K562 (cell line): ENCODE measurements around the gene TPM4. TPM values are rescaled to one million over a fixed set of nuclear protein-coding genes. Genes with fewer than 3 reads are reported as not detected.

Experiments
- ARID2 ChIP-seq: fragments of 450-650 bp; IDR thresholded peaks from 2 replicates; pipeline ENCODE4 v1.6.1; 2017; ENCODE audit warnings: antibody characterized with exemption, mild to moderate bottlenecking
- BCOR ChIP-seq: fragments of 450-650 bp; IDR thresholded peaks from 2 replicates; pipeline ENCODE4 v1.6.1; 2016
- CBFB ChIP-seq: sonication (generic); formaldehyde crosslinking; IDR thresholded peaks from 2 replicates; pipeline ENCODE4 v1.4.0; 2020; ENCODE audit warnings: mild to moderate bottlenecking, missing genetic modification reagents
- CHD1 ChIP-seq: fragments of 200-600 bp; sonication (generic); IDR thresholded peaks from one replicate; pipeline ENCODE4 v1.6.1; 2012; ENCODE audit warnings: mild to moderate bottlenecking, moderate library complexity, low read length, inconsistent platforms
- GABPB2 ChIP-seq: fragments of 250-450 bp; sonication (Bioruptor Pico); conservative IDR thresholded peaks from 2 replicates; pipeline ENCODE4 v1.5.1; 2021; ENCODE audit warnings: mild to moderate bottlenecking
- GATAD2A ChIP-seq: fragments of 450-650 bp; IDR thresholded peaks from 2 replicates; pipeline ENCODE4 v1.6.1; 2017
- HCFC1 ChIP-seq: IDR thresholded peaks from 2 replicates; pipeline ENCODE4 v1.6.1; 2012; ENCODE audit warnings: low read depth, low read length, improper control_type of control experiment
- HNRNPLL ChIP-seq: fragments of 200-400 bp; formaldehyde crosslinking; IDR thresholded peaks from 2 replicates; pipeline ENCODE4 v1.6.1; 2017; ENCODE audit warnings: low read length, low read depth, mild to moderate bottlenecking; ENCODE audit not compliant: poor library complexity, severe bottlenecking
- ILF3 ChIP-seq: fragments of 450-650 bp; IDR thresholded peaks from 2 replicates; pipeline ENCODE4 v1.6.1; 2018; ENCODE audit warnings: antibody characterized with exemption, mild to moderate bottlenecking, moderate library complexity, borderline replicate concordance
- ILK ChIP-seq: fragments of 450-650 bp; IDR thresholded peaks from 2 replicates; pipeline ENCODE4 v1.6.1; 2016; ENCODE audit warnings: missing genetic modification characterization, low read depth, mild to moderate bottlenecking, missing compliant biosample characterization, moderate library complexity, borderline replicate concordance
- MECOM ChIP-seq: fragments of 250-450 bp; sonication (Bioruptor Pico); IDR thresholded peaks from 2 replicates; pipeline ENCODE4 v1.8.0; 2022; ENCODE audit warnings: inconsistent platforms
- NFXL1 ChIP-seq: fragments of 450-650 bp; formaldehyde crosslinking; IDR thresholded peaks from 2 replicates; pipeline ENCODE4 v1.4.0; 2021; ENCODE audit warnings: mild to moderate bottlenecking
- NR3C1 ChIP-seq: sonication (generic); formaldehyde crosslinking; IDR thresholded peaks from 2 replicates; pipeline ENCODE4 v1.8.1; 2022; ENCODE audit warnings: missing genetic modification reagents
- PHF20 ChIP-seq: fragments of 450-650 bp; IDR thresholded peaks from 2 replicates; pipeline ENCODE4 v1.6.1; 2018; ENCODE audit not compliant: partially characterized antibody
- PKNOX1 ChIP-seq: fragments of 450-650 bp; IDR thresholded peaks from 2 replicates; pipeline ENCODE4 v1.6.1; 2016
- PML ChIP-seq: IDR thresholded peaks from 2 replicates; pipeline ENCODE4 v1.6.1; 2012; ENCODE audit warnings: low read length, inconsistent platforms
- PTBP1 ChIP-seq: fragments of 200-400 bp; formaldehyde crosslinking; IDR thresholded peaks from 2 replicates; pipeline ENCODE4 v1.6.1; 2017; ENCODE audit warnings: low read depth, low read length
- SIRT6 ChIP-seq: IDR thresholded peaks from one replicate; pipeline ENCODE4 v1.6.1; 2012; ENCODE audit warnings: low read depth, mild to moderate bottlenecking, control low read depth, inconsistent platforms, low read length, moderate library complexity
- SMC3 ChIP-seq: conservative IDR thresholded peaks from 2 replicates; pipeline ENCODE4 v1.6.1; 2011; ENCODE audit warnings: low read depth, low read length, improper control_type of control experiment; ENCODE audit not compliant: insufficient read depth
- SP2 ChIP-seq: IDR thresholded peaks from 2 replicates; pipeline ENCODE4 v1.6.1; 2011; ENCODE audit warnings: mild to moderate bottlenecking, low read depth, low read length, moderate library complexity; ENCODE audit not compliant: poor library complexity, severe bottlenecking; ENCODE audit errors: extremely low read depth
- STAT5A ChIP-seq: IDR thresholded peaks from 2 replicates; pipeline ENCODE4 v1.6.1; 2012; ENCODE audit warnings: low read length, inconsistent platforms, borderline replicate concordance
- TCF7 ChIP-seq: sonication (generic); IDR thresholded peaks from 2 replicates; pipeline ENCODE4 v1.6.1; 2016; ENCODE audit warnings: antibody characterized with exemption, borderline replicate concordance
- TEAD1 ChIP-seq, 2 experiments: fragments of 450-650 bp in 1 of 2; sonication (generic) in 1 of 2; formaldehyde crosslinking; IDR thresholded peaks; 2 replicates each; pipeline versions ENCODE4 v1.4.0 to v1.8.0; 2020 to 2022; ENCODE audit warnings: mild to moderate bottlenecking in 2 of 2, missing genetic modification reagents in 1 of 2
- XRCC3 ChIP-seq: fragments of 450-650 bp; IDR thresholded peaks from 2 replicates; pipeline ENCODE4 v1.6.1; 2017; ENCODE audit warnings: mild to moderate bottlenecking, moderate library complexity
- ZFX ChIP-seq: sonication (generic); formaldehyde crosslinking; IDR thresholded peaks from 2 replicates; pipeline ENCODE4 v1.8.0; 2022; ENCODE audit warnings: mild to moderate bottlenecking, missing genetic modification reagents, moderate library complexity
- ZNF589 ChIP-seq: fragments of 200-800 bp; sonication (Bioruptor generic); IDR thresholded peaks from 2 replicates; pipeline ENCODE4 v1.6.1; 2016; ENCODE audit warnings: low read depth, missing genetic modification characterization, missing compliant biosample characterization
- polyA plus RNA-seq, 8 experiments: library from polyadenylated mRNA; depleted of rRNA in 4 of 8; stranded (reverse) in 5 of 8; unstranded in 3 of 8; fragments of >200 nt; fragmentation: Nextera tagmentation in 2 of 8; fragmentation: Illumina TruSeq in 1 of 8; extraction: Ambion mirVana in 2 of 8; extraction: Trizol in 1 of 8; gene quantifications; 2 replicates each; pipeline versions ENCODE4 v1.2.1 to v1.2.3, GENCODE V29; 2011 to 2014; ENCODE audit warnings: inconsistent platforms in 1 of 8, missing spikeins in 1 of 8
- total RNA-seq, 7 experiments: library from RNA; depleted of rRNA in 6 of 7; stranded (reverse); fragments of >200 nt in 6 of 7; fragmentation: Illumina TruSeq in 2 of 7; extraction: Trizol in 2 of 7; gene quantifications; 2 replicates each; pipeline versions ENCODE4 v1.2.1 to v1.2.3, GENCODE V29; 2011 to 2021; ENCODE audit warnings: low replicate concordance in 1 of 7
- TF ChIP-seq, protein P1 (sequence below): sonication (generic); formaldehyde crosslinking; IDR thresholded peaks from 2 replicates; pipeline ENCODE4 v1.5.0; 2020; ENCODE audit warnings: missing genetic modification reagents

TPM4 gene
- total and polyA plus RNA-seq, 9 of the 15 experiments (the other 6 are each of a cell fraction or from before 2014, with no cell fraction given), result 28.1 to 111 (median 77.4) TPM

- peak; percentile 91 for TF ChIP-seq STAT5A
- TF ChIP-seq PHF20, result no peak
- TF ChIP-seq CHD1, result no peak
- TF ChIP-seq GABPB2 (CRISPR knock-in tag), result no peak
- no peak for TF ChIP-seq CBFB (CRISPR knock-in tag)
- TF ChIP-seq ARID2, result 0 out of 2 replicates have a peak, but pooled peaks have one; percentile 12
- TF ChIP-seq NFXL1 (CRISPR knock-in tag), result no peak
- TF ChIP-seq TEAD1 (CRISPR knock-in tag; IDR thresholded peaks at IDR 0.05), result peak in 1 of 2 experiments; percentile 22; a peak in 1 of 4 replicates
- peak; percentile 95 for TF ChIP-seq PML
- TF ChIP-seq GATAD2A, result no peak
- TF ChIP-seq SP2, result no peak
- no peak for TF ChIP-seq ILF3
- no peak for TF ChIP-seq SMC3
- TF ChIP-seq PKNOX1, result peak; percentile 74
- TF ChIP-seq NR3C1 (CRISPR knock-in tag), result no peak
- TF ChIP-seq, protein P1, sequence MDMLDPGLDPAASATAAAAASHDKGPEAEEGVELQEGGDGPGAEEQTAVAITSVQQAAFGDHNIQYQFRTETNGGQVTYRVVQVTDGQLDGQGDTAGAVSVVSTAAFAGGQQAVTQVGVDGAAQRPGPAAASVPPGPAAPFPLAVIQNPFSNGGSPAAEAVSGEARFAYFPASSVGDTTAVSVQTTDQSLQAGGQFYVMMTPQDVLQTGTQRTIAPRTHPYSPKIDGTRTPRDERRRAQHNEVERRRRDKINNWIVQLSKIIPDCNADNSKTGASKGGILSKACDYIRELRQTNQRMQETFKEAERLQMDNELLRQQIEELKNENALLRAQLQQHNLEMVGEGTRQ (CRISPR knock-in tag), result no peak
- TF ChIP-seq MECOM (CRISPR knock-in tag), result no peak
- no peak for TF ChIP-seq HCFC1
- TF ChIP-seq ZFX (CRISPR knock-in tag), result peak; percentile 40; the same call in 1 of the 2 replicates
- TF ChIP-seq ILK (tag), result no peak
- TF ChIP-seq XRCC3, result no peak
- TF ChIP-seq HNRNPLL, result no peak
- TF ChIP-seq SIRT6, result no peak
- no peak for TF ChIP-seq PTBP1
- peak; percentile 58; the same call in 1 of the 2 replicates for TF ChIP-seq TCF7
- peak; percentile 73 for TF ChIP-seq BCOR
- no peak for TF ChIP-seq ZNF589
Observed at GRCh38 chr19:16078759-16079707, 2.7 kb downstream of the TPM4 start (continued).
